C4-2B (cell line): ENCODE measurements around the gene DNM1.

Experiments used
- H3K27ac ChIP-seq: fragments of 450-650 bp; 2 replicates; pipeline ENCODE4 v1.5.1; 2017
- CTCF ChIP-seq: fragments of 450-650 bp; conservative IDR thresholded peaks from 2 replicates; pipeline ENCODE4 v1.5.1; 2017; ENCODE audit warnings: mild to moderate bottlenecking
- ZFX ChIP-seq: fragments of 450-650 bp; IDR thresholded peaks from 2 replicates; pipeline ENCODE4 v1.6.1; 2017

Gene DNM1

GRCh38 chr9:128206484-128206883, 3.3 kb downstream of the DNM1 start:
- no peak overlapping the region for H3K27ac ChIP-seq
- TF ChIP-seq ZFX (no peak), CTCF (no peak)

GRCh38 chr9:128206916-128207910, 4.0 kb downstream of the DNM1 start:
- no peak overlapping the region for H3K27ac ChIP-seq
- TF ChIP-seq ZFX (no peak), CTCF (no peak)

GRCh38 chr9:128208386-128208785, 5.2 kb downstream of the DNM1 start:
- H3K27ac ChIP-seq = no peak overlapping the region

GRCh38 chr9:128208946-128209669, 5.9 kb downstream of the DNM1 start:
- no peak for TF ChIP-seq ZFX
- no peak for TF ChIP-seq CTCF
- H3K27ac ChIP-seq = no peak overlapping the region

More at GRCh38 chr9:128208386-128208785, 5.2 kb downstream of the DNM1 start:
- TF ChIP-seq ZFX (no peak), CTCF (no peak)

GRCh38 chr9:128211186-128211980, 8.2 kb downstream of the DNM1 start:
- TF ChIP-seq ZFX = no peak
- no peak for TF ChIP-seq CTCF
- H3K27ac ChIP-seq = no peak overlapping the region

GRCh38 chr9:128211981-128212281, 8.8 kb downstream of the DNM1 start:
- no peak overlapping the region for H3K27ac ChIP-seq
- TF ChIP-seq CTCF = no peak
- TF ChIP-seq ZFX = no peak
